RWPE1 (cell line): ENCODE measurements around the gene CPN1.
A peak's percentile ranks its signal among the peaks of the same experiment; 100 is the strongest.

ENCODE experiments used
- CTCF ChIA-PET: fragments of 350-600 bp; sonication (Branson Sonifier 250); formaldehyde crosslinking; extraction: SDS; loops from one replicate; lab custom pipeline; 2021; lab: Yijun Ruan, JAX
- POLR2A ChIA-PET: fragments of 400-600 bp; formaldehyde crosslinking; extraction: SDS; loops from one replicate; lab custom pipeline; 2020; ENCODE audit warnings: antibody characterized with exemption; ENCODE audit not compliant: low non-redundant PET; lab: Yijun Ruan, JAX
- DNase-seq: peaks from one replicate; pipeline ENCODE4 v3.0.0; 2012; ENCODE audit warnings: low spot score
- H3K27ac ChIP-seq: fragments of 450-650 bp; 2 replicates; pipeline ENCODE4 v1.5.1; 2017
- TF ChIP-seq, protein P1 (sequence below): fragments of 450-650 bp; conservative IDR thresholded peaks from 2 replicates; pipeline ENCODE4 v1.5.1; 2017; ENCODE audit warnings: low read depth, mild to moderate bottlenecking

Gene CPN1

DNA sequence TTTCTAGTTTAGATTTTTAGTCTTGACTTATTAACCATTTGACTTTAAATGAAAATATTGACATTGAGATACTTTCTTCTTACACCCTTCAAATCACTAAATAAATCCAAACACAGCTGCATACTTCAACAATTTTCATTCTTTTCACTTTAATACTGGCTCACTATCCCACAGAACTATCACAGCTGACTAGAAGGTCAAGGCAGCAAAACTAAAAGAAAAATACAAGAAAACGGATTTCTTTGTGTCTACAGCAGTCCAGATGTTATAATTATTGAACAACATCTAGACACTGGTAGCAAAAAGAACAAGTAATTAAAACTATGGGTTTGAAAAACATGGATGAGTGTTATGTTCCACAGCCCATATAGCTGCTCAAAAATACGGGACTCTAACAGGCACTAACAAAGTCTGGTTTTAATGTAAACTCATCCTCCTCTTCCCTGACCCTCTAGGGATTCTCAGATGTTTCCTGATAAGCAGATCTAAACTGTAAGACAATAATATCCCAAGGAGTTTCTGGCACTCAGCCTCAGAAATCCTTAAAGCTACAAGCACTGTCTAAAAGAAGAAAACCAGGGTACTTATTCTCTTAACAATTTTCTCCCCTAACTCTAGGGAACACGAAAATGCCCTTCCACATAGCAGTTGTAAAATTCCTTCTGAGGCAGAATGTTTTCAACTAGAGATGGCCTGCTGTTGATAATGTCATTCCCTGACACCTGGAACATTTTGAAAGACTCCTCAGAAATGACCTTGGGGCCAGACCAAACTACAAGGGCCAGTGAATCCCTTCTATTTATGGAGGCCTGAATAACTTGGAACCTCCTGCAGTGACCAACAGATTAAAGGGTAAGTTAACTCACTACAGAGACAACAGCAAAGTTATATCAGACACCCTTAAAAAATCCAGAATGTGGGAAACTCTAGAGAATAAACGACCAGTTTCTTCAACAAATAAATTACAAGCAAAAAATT, 84.7 kb downstream of the CPN1 start:
- peak overlapping the region; percentile 17; the same call in 1 of the 2 replicates for H3K27ac ChIP-seq
- CTCF ChIA-PET = no interaction called here
- DNase-seq = no peak
- TF ChIP-seq, protein P1, sequence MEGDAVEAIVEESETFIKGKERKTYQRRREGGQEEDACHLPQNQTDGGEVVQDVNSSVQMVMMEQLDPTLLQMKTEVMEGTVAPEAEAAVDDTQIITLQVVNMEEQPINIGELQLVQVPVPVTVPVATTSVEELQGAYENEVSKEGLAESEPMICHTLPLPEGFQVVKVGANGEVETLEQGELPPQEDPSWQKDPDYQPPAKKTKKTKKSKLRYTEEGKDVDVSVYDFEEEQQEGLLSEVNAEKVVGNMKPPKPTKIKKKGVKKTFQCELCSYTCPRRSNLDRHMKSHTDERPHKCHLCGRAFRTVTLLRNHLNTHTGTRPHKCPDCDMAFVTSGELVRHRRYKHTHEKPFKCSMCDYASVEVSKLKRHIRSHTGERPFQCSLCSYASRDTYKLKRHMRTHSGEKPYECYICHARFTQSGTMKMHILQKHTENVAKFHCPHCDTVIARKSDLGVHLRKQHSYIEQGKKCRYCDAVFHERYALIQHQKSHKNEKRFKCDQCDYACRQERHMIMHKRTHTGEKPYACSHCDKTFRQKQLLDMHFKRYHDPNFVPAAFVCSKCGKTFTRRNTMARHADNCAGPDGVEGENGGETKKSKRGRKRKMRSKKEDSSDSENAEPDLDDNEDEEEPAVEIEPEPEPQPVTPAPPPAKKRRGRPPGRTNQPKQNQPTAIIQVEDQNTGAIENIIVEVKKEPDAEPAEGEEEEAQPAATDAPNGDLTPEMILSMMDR = no peak
- POLR2A ChIA-PET = no interaction called here

DNA sequence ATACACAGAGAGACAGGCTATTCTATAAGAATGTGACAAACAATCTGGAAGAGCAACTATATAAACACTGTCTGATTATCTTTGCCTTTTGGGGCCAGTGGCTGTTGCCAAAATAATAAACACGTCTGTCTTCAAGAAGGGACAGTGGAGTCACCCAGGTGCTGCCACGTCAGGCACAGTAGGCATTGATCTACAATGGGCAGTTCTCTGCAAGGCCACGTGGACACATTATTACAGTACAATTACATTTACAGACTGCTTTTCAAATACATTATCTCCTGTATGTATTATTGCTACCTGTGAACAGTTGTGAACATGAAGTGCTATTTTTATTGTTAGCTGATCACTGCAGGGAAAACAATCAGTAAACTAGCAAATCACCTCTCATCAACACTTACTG, 86.0 kb downstream of the CPN1 start:
- CTCF ChIA-PET = interaction anchor here (0.6 to 0.9 kb wide), 2 partner anchors 89 to 618 kb away, joined by 3 to 4 read pairs; no protein-coding TSS in a partner anchor
- POLR2A ChIA-PET = no interaction called here

DNA sequence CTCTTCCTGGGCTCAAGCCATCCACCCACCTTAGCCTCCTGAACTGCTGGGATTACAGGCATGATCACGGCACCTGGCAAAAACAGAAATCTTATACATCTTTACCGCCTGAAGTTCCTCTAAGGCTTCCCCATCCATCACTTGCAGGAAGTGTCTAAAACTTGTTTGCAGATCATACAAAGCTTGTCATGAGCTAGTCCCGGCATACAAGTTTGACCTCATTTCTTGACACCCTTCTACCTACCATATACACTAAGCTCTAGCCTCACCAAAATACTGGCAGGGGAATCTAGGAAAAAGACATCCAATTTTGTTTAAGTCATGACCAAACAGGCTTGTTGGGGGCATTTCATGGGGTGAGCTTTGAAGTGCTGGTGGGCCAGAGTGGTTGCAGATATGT, 86.4 kb downstream of the CPN1 start:
- no peak for DNase-seq
- H3K27ac ChIP-seq = peak overlapping the region; percentile 59
- ChIA-PET CTCF (interaction anchor here (0.6 to 0.9 kb wide), 2 partner anchors 89 to 510 kb away, joined by 3 to 4 read pairs; no protein-coding TSS in a partner anchor), POLR2A (no interaction called here)
- TF ChIP-seq, protein P1 = no peak

More for the DNA sequence above, 86.0 kb downstream of the CPN1 start:
- DNase-seq = no peak
- TF ChIP-seq, protein P1 = no peak
- no peak overlapping the region for H3K27ac ChIP-seq

DNA sequence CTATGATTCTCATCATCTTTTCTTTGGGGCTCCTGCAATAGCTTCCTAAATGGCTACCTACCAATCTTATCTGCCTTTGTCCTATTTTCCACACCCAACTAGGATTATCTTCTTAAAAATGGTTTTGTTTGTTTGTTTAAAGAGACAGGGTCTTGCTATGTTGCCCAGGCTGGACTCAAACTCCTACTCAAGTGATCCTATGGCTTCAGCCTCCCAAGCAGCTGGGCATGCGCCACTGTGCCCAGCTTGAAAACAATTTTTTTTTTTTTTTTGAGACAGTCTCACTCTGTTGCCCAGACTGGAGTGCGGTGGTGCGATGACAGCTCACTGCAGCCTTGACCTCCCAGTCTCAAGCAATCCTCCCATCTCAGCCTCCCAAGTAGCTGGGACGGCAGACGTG, 86.9 kb downstream of the CPN1 start:
- ChIA-PET POLR2A (no interaction called here), CTCF (interaction anchor here (0.6 to 0.9 kb wide), 3 partner anchors 88 to 509 kb away, joined by 3 to 4 read pairs (median 4); no protein-coding TSS in a partner anchor)
- DNase-seq = no peak
- TF ChIP-seq, protein P1 = no peak
- peak overlapping the region; percentile 59 for H3K27ac ChIP-seq

DNA sequence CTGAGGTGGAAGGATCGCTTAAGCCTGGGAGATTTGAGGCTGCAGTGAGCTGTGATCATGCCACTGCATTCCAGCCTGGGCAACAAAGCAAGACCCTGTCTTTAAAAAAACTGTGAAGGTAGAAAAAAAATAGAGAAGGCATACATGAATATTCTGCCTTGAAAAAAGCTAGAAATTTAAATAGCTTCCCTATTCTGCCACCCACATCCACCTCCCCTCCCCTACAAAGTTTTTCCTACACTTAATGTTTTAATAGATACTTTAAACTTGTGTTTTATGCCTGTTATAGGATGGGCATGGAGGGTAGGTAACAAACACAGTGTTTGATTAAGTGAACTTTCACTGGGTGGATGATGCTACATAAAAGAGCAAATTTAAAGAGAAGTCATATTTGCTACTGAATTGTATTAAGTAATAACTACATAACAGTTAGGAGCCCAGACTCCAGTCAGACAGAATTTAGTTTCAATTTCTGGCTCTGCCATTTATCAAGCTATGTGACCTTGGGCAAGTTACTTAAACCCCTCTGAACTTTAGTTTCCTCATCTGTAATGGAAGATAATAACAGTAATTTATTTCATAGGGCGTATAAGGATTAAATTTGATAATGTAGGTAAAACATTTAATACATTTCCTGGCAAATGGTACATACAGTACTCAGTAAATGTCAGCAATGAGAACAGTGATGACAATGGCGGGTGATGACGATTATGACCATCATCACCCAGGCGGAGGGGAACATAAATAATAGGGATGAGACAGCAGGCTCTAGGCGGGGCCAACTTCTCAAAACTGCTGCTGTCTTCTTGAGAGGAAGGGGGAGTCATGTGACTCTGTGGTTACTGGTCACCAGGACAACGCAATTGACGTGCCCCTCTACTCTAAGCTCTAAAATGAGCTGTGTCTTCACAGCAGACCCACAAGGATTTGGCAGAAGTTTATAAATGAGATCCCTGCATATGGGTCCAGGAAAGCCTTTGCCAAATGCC, 87.7 kb downstream of the CPN1 start:
- DNase-seq = peak; percentile 50
- H3K27ac ChIP-seq = peak overlapping the region; percentile 46
- CTCF ChIA-PET = interaction anchor here (0.5 to 1.2 kb wide), 4 partner anchors 12 to 525 kb away, joined by 3 to 10 read pairs (median 6); no protein-coding TSS in a partner anchor
- TF ChIP-seq, protein P1 = no peak
- POLR2A ChIA-PET = no interaction called here
